Measurements from ENCODE around the gene NSUN2.

Gene NSUN2

GRCh38 chr5:6586647-6587042 is 46.2 kb downstream of the NSUN2 start:
- DNase-seq (ENCODE audit: low read depth) = no peak
- TF ChIP-seq CTCF (IDR thresholded peaks at IDR 0.05; ENCODE audit: insufficient read depth, low read depth, low read length, missing control alignments) = no peak
- H3K4me3 ChIP-seq (ENCODE audit: low read length) = no peak overlapping the region

- no peak for DNase-seq (ENCODE audit: low read depth)
- no peak overlapping the region for H3K4me3 ChIP-seq (ENCODE audit: low read length)
- TF ChIP-seq CTCF (IDR thresholded peaks at IDR 0.05; ENCODE audit: insufficient read depth, low read depth, low read length, missing control alignments) = no peak
Measured at GRCh38 chr5:6585939-6586646, 46.8 kb downstream of the NSUN2 start.

GRCh38 chr5:6585168-6585567 is 47.7 kb downstream of the NSUN2 start:
- no peak for DNase-seq (ENCODE audit: low read depth)
- no peak for TF ChIP-seq CTCF (IDR thresholded peaks at IDR 0.05; ENCODE audit: insufficient read depth, low read depth, low read length, missing control alignments)
- no peak overlapping the region for H3K4me3 ChIP-seq (ENCODE audit: low read length)

- DNase-seq (ENCODE audit: low read depth) = no peak
- no peak overlapping the region for H3K4me3 ChIP-seq (ENCODE audit: low read length)
- TF ChIP-seq CTCF (IDR thresholded peaks at IDR 0.05; ENCODE audit: insufficient read depth, low read depth, low read length, missing control alignments) = no peak
Measured at GRCh38 chr5:6584727-6585126, 48.1 kb downstream of the NSUN2 start.

GRCh38 chr5:6584101-6584645 is 48.7 kb downstream of the NSUN2 start:
- TF ChIP-seq CTCF (IDR thresholded peaks at IDR 0.05; ENCODE audit: insufficient read depth, low read depth, low read length, missing control alignments) = no peak
- DNase-seq (ENCODE audit: low read depth) = no peak
- no peak overlapping the region for H3K4me3 ChIP-seq (ENCODE audit: low read length)

- DNase-seq (ENCODE audit: low read depth) = peak; percentile 18
- H3K4me3 ChIP-seq (ENCODE audit: low read length) = no peak overlapping the region
- peak; percentile 15 for TF ChIP-seq CTCF (IDR thresholded peaks at IDR 0.05; ENCODE audit: insufficient read depth, low read depth, low read length, missing control alignments)
Measured at GRCh38 chr5:6583049-6583880, 49.6 kb downstream of the NSUN2 start.

Data from epithelial cell of esophagus (primary cell).